HG03045 (cell line): ENCODE data around the gene COBLL1.
"Not testable (repeated sequence)": the region's sequence is repeated elsewhere in the genome, so short reads cannot be mapped to it uniquely, and the experiment has no call there.

Source experiments
- ATAC-seq: cut with Tn5 transposase; IDR thresholded peaks from one replicate; pipeline ENCODE4 v1.9.1; 2021; ENCODE audit warnings: mild to moderate bottlenecking, moderate library complexity; ENCODE audit not compliant: unreplicated experiment

Gene COBLL1

DNA sequence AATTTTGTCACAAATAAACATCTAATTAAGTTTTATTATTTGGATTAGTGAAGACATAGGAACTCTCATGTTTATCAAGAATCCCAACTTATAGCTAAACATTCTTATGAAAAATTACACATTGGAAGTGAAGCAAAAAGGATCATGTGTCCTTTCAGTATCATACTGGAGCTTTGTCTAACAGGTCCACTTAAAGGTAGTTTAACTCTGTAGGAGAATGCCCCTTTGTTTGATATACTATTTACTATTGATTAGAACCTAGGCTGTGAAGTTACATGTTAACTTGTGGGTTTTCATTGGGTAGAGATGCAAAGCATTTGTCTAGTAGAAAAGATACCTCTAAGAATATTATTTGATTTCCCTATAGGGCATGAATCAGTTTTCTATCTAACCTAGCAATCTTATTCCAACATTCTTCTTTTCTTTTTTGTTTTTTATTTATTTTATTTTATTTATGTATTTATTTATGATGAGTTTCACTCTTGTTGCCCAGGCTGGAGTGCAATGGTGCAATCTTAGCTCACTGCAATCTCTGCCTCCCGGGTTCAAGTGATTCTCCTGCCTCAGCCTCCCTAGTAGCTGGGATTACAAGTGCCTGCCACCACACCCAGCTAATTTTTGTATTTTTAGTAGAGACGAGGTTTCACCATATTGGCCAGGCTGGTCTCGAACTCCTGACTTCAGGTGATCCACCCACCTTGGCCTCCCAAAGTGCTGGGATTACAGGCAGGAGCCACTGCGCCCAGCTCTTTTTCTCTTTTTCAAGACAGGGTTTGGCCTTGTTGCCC is 18.5 kb upstream of the COBLL1 start:
- not testable (repeated sequence) for ATAC-seq

DNA sequence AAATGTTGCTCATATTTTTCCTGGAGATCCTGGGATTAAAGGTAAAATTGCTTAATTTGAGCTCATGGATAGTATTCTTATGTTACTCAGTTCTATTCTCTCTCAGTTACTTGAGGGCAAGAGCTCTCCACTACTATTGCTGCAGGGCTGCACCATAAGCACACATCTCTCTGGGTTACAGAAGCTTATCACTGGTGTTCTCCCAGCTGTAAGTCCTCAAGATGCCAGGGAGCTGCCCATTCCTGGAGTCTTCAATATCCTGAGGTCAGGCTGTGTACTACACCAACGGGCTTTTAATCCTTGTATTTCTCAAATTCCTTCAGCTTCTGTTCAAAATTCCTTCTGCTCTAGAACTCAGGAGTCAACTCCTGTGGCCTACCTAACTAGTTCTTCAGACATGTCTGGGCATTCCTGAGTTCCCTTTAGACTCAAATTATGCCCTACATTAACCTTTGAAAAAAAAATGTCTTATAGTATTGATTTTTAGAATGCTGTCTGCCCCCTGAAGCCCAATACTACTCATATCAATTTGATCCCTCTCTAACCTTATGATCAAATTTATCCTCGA is 17.7 kb upstream of the COBLL1 start:
- ATAC-seq = no peak

DNA sequence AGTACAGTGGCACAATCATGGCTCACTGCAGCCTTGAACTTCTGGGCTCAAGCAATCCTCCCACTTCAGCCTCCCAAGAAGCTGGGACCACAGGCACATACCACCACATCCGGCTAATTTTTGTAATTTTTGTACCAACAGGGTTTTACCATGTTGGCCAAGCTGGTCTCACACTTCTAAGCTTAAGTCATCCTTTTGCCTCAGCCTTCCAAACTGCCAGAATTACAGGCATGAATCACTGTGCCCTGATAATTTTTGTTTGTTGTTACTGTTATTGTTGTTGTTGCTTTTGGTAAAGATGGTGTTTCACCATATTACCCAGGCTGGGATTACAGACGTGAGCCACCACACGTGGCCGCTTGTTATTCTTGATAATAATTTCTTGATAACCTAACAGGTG is 10.5 kb upstream of the COBLL1 start:
- ATAC-seq = no peak

DNA sequence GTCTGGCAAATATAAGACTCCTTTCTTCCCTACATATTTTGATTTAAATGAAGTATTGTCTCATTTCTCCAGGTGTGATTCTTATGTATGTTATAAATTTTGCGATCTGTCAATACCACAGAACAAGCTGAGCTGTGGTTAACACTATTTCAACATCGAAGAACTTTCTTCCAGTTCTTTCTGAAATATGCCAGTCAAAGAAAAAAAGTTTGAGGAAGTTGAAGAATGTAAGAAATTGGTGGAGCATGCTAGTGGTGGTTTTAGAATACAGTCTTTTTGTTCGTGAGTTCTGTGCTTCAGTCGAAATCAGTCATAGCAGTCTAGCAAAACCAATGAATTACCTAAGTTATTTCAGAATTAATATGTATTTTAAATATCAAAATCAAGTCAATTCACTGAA is 8.6 kb upstream of the COBLL1 start:
- ATAC-seq = no peak

DNA sequence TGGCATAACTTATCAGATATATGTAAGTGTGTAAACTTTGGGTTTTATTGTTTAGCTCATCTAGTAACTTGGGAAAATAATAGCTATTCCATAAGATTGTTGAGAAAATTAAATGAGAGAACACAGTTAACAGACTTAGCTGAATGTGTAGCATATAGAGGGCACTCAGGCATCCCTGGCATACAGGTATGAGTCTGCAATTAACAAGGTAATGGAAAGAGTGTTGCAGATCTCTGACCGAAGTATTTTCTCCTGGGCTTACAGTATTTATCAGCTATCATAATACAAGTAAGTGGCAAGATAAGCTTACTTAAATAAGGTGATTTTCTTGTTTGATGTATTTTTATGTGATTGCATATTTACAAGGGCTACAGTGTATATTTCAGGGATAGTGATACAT is 7.9 kb upstream of the COBLL1 start:
- no peak for ATAC-seq

DNA sequence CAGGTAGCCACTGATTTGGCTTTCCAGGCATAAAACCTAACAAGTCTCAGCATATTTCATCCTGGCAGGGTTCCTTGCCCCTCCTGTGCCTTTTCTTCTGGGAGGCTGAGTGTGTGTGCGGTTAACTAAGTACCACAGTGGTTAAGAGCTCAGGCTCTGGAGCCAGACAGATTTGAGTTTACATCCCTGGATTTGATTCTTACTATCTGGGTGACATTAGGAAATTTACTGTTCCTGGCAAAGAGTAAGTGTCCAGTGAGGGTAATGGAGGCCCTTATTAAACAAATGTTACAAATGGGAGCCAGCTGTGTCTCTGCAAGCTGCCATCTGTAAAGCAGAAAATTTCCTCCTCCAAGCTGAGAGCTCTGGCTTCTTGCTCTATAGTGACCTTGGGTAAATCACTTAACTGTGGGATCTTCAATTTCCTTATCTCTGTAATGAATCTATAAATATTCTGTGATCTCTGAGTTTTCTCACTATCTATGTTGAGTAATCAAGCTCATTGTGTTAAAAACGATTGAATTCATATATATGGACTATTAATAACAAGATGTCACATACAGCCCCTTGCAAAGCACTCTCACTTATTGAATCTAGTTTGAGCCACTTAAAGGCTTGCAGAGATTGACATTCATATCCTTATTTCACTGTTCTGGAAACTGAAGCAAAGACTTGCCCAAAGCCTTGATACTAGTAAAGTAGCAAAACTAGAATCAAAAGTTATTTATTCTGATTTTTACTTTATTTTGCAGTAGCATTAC is 6.5 kb upstream of the COBLL1 start:
- no peak for ATAC-seq

DNA sequence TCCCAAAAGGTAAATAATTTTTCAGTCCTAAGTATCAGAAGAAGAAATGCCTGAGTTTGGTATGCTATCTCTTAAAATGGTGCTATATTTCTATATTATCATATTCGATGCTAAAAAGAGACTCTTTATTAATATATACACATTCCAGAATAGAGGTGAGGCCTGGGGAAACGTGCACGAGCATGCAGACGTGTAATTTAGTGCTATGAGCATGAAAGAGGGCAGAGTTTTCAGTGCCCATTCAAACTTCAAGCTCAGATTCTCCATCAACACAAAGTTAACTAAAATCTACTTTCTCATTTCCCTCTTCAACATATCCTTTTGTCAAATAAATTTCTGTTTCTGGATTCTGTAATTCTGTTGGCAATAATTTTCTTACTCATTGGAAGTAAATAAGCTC is 5.7 kb upstream of the COBLL1 start:
- ATAC-seq = no peak

DNA sequence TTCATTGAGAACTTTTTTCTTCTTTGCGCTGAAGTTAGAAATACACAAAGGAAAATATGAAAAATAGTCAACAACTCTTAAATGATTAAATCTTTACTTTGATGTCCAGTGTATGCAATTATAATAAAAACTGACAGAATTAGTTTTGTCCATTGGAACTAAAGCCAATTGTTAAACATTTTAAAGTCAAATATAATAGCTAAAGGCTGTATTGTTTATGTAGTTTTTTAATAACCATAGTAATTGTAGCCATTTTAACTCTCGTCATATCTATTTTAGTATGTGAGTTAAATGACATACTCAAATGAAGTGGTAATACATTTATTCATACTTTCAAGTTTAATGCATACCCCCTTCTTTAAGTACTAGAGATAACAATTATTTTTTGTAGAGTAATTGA is 4.7 kb upstream of the COBLL1 start:
- no peak for ATAC-seq

DNA sequence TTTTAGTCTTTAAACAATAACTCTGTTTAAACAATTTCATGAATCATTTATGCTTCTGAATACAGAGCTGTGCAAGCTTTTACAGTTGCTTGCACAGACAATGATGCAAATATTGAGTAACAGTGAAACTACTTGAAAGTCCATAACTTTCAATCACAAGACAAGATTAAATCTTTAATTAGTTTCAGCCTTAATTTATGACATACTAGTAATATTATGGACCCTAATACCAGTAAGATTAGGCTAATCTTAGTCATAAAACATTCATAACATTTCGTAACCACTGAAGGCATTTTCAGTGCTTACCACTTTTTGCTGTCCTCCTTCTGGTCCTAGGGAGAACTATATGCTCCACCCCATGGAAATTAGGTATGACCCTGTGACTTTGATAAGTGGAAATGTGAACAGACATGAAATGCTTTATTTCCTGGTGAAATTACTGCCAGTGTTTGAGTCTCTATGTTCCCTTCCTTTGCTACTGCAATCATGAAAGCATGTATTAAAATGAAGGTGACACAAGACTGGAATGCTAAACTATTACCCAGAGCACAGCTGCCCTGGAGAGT is 1.8 kb upstream of the COBLL1 start:
- no peak for ATAC-seq

DNA sequence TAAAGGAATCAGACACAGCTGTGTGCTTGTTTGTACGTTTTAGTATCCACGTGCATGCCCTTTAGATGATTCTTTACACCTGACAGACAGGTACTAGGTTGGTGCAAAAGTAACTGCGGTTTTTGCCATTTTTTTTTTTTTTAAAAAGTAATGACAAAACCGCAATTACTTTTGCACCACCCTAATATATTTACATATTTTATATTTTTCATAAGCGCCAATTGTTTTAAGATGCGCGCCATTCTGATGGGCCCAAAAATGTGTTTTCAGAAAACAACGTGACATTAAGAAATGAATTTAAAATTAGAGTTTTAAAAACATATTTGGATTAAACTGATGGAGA is 972 bp upstream of the COBLL1 start:
- no peak for ATAC-seq

DNA sequence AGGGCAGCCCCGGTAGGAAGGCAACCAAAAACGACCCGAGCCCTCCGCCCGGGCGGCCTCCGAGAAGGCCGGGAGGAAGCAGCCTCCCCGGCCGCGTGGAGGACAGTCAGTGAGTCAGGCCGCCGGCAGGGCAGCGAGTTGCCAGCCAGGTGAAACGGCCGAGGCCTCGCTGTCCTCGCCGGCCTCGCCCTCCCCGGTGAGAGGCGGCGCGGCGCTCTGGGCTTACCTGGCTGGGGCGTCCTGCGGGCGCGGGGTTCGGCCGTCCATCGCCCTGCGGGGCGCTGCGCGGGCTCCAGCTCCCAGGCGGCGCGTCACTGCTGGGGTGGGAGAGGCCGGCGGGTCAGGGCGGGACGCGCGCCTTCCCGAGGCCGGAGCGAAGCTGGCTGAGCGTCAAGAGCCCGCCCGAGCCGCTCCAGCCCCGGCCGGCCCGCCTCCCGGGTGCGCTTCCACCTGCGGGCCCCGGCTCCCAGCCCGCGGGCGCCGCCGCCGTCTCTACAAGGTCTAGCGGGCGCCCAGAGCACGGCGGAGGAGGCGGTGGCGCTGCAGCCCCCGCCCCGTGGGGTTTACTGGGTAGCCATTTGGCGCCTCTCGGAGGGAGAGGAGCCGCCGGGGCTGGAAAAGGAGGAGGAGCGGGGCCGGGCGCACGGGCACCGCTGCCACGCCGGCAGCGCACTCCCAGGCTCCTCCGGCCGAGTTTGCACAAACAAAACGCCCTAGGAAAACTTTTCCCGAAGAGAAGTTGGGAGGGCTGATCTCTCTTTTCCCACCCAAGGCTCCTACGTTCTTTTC is 499 bp downstream of the COBLL1 start:
- ATAC-seq = peak; percentile 60

DNA sequence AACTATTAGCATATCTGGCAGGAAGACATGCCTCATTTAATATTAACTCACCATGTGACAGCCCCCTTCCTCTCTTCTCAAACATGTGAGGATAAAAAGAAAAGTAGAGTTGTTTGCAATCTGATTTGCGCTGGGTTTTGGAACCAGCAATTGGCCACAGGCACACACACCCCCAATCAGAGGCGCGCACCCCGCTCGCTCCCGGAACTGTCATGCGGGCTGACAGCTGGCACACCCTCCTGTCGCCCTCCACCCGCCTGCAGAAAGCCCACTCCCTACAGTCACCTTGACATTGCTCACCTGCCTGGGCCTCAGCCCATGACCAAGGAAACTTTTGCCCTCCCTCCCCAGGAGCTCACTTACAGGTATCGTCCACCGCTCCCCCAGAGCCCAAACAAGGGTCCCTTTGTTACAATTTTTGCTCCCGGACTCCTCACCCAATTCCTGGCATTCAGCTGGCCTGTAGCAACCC is 1.1 kb downstream of the COBLL1 start:
- ATAC-seq = no peak

DNA sequence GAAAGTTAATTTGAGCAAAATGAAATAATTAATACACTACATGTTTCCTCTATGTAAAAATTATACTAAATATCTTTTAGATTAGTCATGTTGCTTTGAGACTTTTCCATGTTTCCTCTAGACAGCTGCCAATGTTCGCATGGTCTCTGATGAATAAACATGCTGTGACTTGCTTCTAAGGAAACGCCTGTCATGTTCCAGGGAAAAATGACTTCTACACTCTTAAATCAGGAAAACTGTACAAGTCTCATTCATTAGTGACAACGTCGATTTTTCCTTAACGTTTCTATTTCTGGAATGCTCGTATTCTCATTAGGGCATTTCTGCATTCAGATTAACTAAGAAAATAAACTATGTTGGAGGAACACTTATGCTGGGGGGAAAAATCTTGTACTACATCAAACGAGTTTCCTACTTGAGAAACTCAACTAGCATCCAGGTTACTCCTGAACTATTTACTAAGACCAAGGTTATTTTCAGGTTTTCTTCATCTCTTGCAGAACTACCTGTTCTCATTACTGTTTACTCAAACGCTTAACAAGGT is 1.6 kb downstream of the COBLL1 start:
- no peak for ATAC-seq

DNA sequence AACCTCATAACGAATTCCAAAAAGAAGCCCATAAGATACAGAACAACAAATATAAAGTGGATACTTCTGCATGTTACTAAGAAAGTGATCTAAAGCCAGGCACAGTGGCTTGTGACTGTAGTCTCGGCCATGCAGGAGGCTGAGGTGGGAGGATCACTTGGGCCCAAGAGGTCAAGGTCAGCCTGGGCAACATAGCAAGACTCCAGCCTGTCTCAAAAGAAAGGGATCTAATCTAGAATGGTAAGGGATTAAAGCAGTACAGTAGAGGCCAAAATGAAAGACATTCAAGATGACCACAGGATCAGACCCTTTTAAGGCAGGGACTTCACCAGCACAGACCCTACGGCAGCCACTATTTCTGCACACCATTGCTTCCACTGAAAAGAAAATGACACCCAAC is 3.8 kb downstream of the COBLL1 start:
- ATAC-seq = no peak

DNA sequence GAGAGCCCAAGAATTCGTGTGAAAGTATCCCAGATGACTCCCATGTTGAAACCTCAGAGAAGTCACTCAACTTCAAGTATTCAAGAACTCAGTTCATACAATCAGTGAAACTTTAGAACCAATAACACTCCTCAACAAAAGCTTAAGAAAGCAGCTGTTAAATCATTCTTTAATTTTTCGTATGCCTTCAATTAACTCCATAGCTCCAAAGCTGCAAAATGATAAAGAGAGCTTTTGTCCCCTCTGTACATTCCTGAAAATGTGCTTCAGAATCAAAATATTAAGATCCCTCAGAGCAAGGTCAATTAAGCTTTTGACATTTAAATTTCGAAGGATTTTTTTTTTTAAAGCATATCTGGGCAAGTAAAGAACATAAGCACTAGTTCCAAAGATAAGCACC is 4.7 kb downstream of the COBLL1 start:
- no peak for ATAC-seq

DNA sequence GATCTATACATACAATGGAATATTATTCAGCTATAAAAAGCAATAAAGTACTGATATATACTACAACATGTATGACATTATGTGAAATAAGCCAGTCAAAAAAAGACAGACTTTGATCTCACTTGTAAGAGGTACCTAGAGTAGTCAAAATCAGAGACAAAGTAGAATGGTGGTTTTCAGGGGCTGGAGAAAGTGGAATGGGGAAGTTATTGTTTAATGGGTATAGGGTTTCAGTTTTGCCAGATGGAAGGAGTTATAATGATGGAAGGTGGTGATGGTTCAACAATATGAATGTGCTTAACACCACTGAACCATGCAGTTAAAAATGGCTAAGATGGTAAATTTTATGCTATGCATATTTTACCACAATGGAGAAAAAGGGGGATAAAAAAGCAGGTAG is 6.3 kb downstream of the COBLL1 start:
- no peak for ATAC-seq

DNA sequence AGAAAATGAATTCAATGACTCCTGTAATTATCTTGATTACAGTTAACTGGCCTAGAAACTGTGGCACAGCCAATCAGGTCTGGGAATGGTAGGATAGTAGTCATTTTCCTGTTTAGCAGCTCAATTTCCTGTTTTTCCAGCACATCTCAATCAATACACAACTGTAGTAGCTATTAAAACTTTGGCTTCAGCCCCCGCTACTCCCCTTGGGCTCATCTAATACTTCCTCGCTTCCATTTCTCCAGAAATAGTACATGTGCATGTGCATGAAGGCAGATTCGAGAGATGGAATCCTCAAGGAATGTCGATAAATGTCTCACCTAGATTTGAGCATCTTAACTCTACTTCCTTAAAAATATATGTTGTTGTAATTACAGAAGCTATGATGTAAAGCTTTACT is 9.7 kb downstream of the COBLL1 start:
- no peak for ATAC-seq

DNA sequence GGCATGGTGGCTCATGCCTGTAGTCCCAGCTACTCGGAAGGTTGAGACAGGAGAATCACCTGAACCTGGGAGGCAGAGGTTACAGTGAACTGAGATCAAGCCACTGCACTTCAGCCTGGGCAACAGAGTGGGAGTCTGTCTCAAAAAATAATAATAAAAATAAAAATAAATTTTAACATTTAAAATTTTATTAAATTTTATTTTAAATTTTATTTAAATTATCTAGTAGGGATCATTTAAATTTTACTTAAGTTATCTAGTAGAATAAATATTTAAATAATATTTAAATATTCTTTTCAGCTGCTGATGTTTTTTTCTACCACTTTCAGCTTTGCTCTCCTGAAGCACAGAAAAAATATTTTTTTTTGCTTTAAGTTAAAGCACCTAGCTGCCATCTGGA is 10.4 kb downstream of the COBLL1 start:
- no peak for ATAC-seq

DNA sequence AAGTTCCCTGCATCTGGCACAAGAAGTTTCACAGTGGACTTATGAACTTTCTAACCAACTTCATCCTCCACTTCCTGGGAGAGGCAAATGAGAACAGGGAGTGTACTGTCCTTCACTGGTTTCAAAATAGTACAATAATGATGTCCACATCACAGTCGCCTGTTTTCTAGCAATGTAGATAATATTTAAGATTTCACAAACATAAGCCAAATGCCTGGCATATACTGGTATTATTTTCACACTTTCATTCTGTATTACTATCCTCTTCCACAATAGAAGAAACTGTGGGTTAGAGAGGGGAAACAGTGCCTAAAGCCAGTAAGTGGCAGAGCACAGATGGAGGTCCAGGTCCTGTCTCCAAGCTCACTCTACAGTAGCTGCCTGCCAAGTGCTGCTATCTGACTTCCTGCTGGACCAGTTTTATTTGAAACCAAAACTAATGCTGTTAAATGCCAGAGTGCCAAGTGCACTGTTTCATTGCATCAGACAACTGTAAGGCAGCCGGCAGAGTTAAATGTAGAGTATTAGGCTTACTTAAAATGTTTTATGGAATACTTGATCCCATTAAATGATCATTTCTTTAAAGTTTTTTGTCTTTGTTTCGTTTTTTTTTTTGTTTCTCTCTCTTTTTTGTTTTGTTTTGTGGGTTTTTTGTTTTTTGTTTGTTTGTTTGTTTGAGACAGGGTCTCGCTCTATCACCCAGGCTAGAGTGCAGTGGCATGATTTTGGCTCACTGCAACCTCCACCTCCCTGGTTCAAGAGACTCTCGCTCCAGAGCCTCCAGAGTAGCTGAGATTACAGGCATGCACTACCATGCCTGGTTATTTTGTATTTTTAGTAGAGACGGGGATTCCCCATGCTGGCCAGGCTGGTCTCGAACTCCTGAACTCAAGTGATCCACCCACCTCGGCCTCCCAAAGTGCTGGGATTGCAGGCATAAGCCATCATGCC is 15.1 kb downstream of the COBLL1 start:
- ATAC-seq = no peak

DNA sequence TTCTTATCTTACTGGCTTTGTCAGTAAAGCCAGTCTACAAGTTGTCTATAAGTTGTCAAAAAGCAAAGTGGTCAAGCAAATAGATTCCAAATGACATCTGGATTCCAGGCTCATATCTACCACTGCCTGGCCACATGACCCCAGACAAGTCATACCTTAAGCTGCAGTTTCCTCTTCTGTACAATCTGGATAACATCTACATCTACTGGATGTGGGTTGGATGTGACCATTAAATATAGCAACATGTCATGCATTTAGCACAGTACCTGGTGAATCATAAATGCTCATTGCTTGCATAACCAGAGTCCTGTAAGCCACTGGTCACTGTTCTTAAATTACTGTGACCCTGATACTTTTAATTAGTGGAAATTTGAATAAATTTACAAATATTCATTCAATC is 16.8 kb downstream of the COBLL1 start:
- ATAC-seq = no peak
